SK-N-SH (cell line): ENCODE results near the gene DNAJC4. TPM values are rescaled to one million over a fixed set of nuclear protein-coding genes. Genes with fewer than 3 reads are reported as not detected.

Experiments
- CTCF ChIA-PET: fragments of 300-600, 350-600 bp; formaldehyde crosslinking; extraction: SDS; loops from one replicate; lab custom pipeline; 2021; lab: Yijun Ruan, JAX
- POLR2A ChIA-PET: fragments of 350-600 bp; sonication (Branson Sonifier 250); formaldehyde crosslinking; extraction: SDS; loops from one replicate; lab custom pipeline; 2020; ENCODE audit warnings: antibody characterized with exemption, inconsistent platforms; lab: Yijun Ruan, JAX
- DNase-seq: peaks from one replicate; pipeline ENCODE4 v3.0.0; 2012
- H2AFZ ChIP-seq: fragments of 200-600 bp; sonication (generic); 2 replicates; pipeline ENCODE4 v1.8.1; 2016; ENCODE audit warnings: antibody characterized with exemption, mild to moderate bottlenecking, low read depth
- H3F3A ChIP-seq: fragments of 200-600 bp; sonication (generic); replicated peaks from 2 replicates; pipeline ENCODE3; 2016; ENCODE audit warnings: antibody characterized with exemption, mild to moderate bottlenecking; ENCODE audit not compliant: insufficient read depth
- H3K27ac ChIP-seq, 2 experiments: fragments of 200-500 bp in 1 of 2; fragments of 200-600 bp in 1 of 2; sonication (Bioruptor generic) in 1 of 2; sonication (generic), shearing (Covaris generic) in 1 of 2; 2 replicates each; pipeline versions ENCODE4 v1.5.1 to v1.6.1; 2014 to 2016; ENCODE audit warnings: low read depth in 2 of 2, inconsistent platforms in 1 of 2, low read length in 1 of 2, mild to moderate bottlenecking in 1 of 2, mixed read lengths in 1 of 2
- H3K27me3 ChIP-seq: fragments of 200-600 bp; sonication (generic), shearing (Covaris generic); 2 replicates; pipeline ENCODE4 v1.6.1; 2016; ENCODE audit warnings: mixed run types; ENCODE audit not compliant: insufficient read depth
- H3K36me3 ChIP-seq, 2 experiments: fragments of 200-500 bp in 1 of 2; fragments of 200-600 bp in 1 of 2; sonication (Bioruptor generic) in 1 of 2; sonication (generic) in 1 of 2; replicated peaks in 1 of 2; 2 replicates each; pipeline versions ENCODE3 to v1.5.1; 2014 to 2016; ENCODE audit warnings: low read length in 1 of 2, mild to moderate bottlenecking in 1 of 2; ENCODE audit not compliant: insufficient read depth in 2 of 2, control insufficient read depth in 1 of 2
- H3K4me1 ChIP-seq, 2 experiments: fragments of 200-500 bp in 1 of 2; fragments of 200-600 bp in 1 of 2; sonication (Bioruptor generic) in 1 of 2; sonication (generic), shearing (Covaris generic) in 1 of 2; 2 replicates each; pipeline versions ENCODE4 v1.5.1 to v1.6.1; 2014 to 2016; ENCODE audit warnings: low read depth in 1 of 2, low read length in 1 of 2, mixed run types in 1 of 2; ENCODE audit not compliant: insufficient read depth in 2 of 2, control insufficient read depth in 1 of 2
- H3K4me2 ChIP-seq: fragments of 200-600 bp; sonication (generic), shearing (Covaris generic); 2 replicates; pipeline ENCODE4 v1.6.1; 2017; ENCODE audit warnings: mixed run types
- H3K4me3 ChIP-seq, 2 experiments: fragments of 200-500 bp in 1 of 2; fragments of 200-600 bp in 1 of 2; sonication (Bioruptor generic) in 1 of 2; sonication (generic), shearing (Covaris generic) in 1 of 2; 2 replicates each; pipeline versions ENCODE4 v1.5.1 to v1.8.1; 2014 to 2016; ENCODE audit warnings: low read depth in 2 of 2, inconsistent platforms in 1 of 2, low read length in 1 of 2, mild to moderate bottlenecking in 1 of 2, mixed read lengths in 1 of 2, moderate library complexity in 1 of 2
- H3K79me2 ChIP-seq: fragments of 200-600 bp; sonication (generic); 2 replicates; pipeline ENCODE4 v1.8.1; 2017; ENCODE audit warnings: mild to moderate bottlenecking; ENCODE audit not compliant: insufficient read depth
- H3K9ac ChIP-seq: fragments of 200-600 bp; sonication (generic); 2 replicates; pipeline ENCODE4 v1.6.1; 2017; ENCODE audit warnings: mixed run types
- H3K9me2 ChIP-seq: fragments of 200-600 bp; sonication (generic); 2 replicates; pipeline ENCODE4 v1.6.1; 2017; ENCODE audit warnings: mixed run types
- H3K9me3 ChIP-seq: fragments of 200-600 bp; sonication (generic); 2 replicates; pipeline ENCODE4 v1.6.1; 2017; ENCODE audit warnings: mixed run types, mild to moderate bottlenecking, moderate library complexity
- H4K20me1 ChIP-seq: fragments of 200-600 bp; sonication (generic); 2 replicates; pipeline ENCODE4 v1.6.1; 2017; ENCODE audit warnings: mild to moderate bottlenecking, mixed run types; ENCODE audit not compliant: insufficient read depth
- GABPA ChIP-seq: IDR thresholded peaks from 2 replicates; pipeline ENCODE4 v1.4.0; 2012; ENCODE audit warnings: low read depth, mild to moderate bottlenecking
- MEF2A ChIP-seq: IDR thresholded peaks from 2 replicates; pipeline ENCODE4 v1.4.0; 2012; ENCODE audit warnings: low read depth, borderline replicate concordance
- MXI1 ChIP-seq: IDR thresholded peaks from 2 replicates; pipeline ENCODE4 v1.6.1; 2012; ENCODE audit warnings: mild to moderate bottlenecking, low read depth, low read length, improper control_type of control experiment
- POLR2AphosphoS5 ChIP-seq: IDR thresholded peaks from 2 replicates; pipeline ENCODE4 v1.6.1; 2012; ENCODE audit warnings: low read depth, low read length
- REST ChIP-seq: IDR thresholded peaks from 2 replicates; pipeline ENCODE4 v1.6.1; 2012; ENCODE audit warnings: mild to moderate bottlenecking, low read depth, low read length, moderate library complexity
- RXRA ChIP-seq: IDR thresholded peaks from 2 replicates; pipeline ENCODE4 v1.4.0; 2012; ENCODE audit warnings: low read depth, mild to moderate bottlenecking, borderline replicate concordance
- SIN3A ChIP-seq: IDR thresholded peaks from 2 replicates; pipeline ENCODE4 v1.6.1; 2012; ENCODE audit warnings: low read depth, mild to moderate bottlenecking, low read length, moderate library complexity, borderline replicate concordance
- TCF12 ChIP-seq: IDR thresholded peaks from 2 replicates; pipeline ENCODE4 v1.4.0; 2012
- ZBTB33 ChIP-seq: IDR thresholded peaks from 2 replicates; pipeline ENCODE4 v1.4.0; 2012; ENCODE audit warnings: low read depth, borderline replicate concordance
- WGBS: methylation state at CpG from one replicate; pipeline ENCODE4 v1.1.6; 2017; ENCODE audit warnings: low lambda C conversion rate; 5-methylcytosine and 5-hydroxymethylcytosine counted together
- polyA plus RNA-seq, 3 experiments: library from polyadenylated mRNA; depleted of rRNA; stranded (reverse); fragments of >200 nt; gene quantifications; 2 replicates each; pipeline ENCODE4 v1.2.3, GENCODE V29; 2012

DNAJC4 gene
- polyA plus RNA-seq, 1 of the 3 experiments (the other 2 are of a cell fraction) = 52.1 TPM

DNA sequence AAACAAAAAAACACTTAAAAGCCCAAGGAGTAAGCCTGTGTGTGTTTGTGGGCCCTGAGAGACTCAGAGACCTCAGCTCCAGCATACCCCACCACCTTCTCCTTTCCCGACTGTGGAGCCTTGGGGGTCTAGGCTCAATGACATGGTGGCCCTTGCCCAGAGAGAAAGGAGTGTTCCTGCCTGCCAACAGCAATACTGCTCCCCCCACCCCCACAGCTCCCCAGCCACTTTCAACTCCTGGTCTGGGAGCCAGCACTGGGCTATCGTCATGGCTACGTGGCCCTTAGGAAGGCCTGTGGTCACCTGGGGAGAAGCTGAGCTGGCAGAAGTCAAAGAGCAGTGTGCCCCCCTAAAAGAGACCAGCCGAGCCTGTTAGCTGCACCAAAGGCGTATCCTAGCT lies 13.8 kb downstream of the DNAJC4 start:
- TF ChIP-seq POLR2AphosphoS5 (peak; percentile 12; the same call in 1 of the 2 replicates), SIN3A (no peak)
- Histone ChIP-seq H3K4me3 (no peak overlapping the region), H3K4me2 (no peak overlapping the region; the same call in 1 of the 2 replicates), H3K36me3 (peaks cover 10 to 16% of the 10 kb centered on the region in 2 experiments), H3F3A (peaks cover 21% of the 10 kb centered on the region), H3K79me2 (peaks cover 48% of the 10 kb centered on the region), H2AFZ (no peak overlapping the region), H3K27ac (no peak overlapping the region; a peak in 1 of 4 replicates), H3K9me3 (no peaks in the 10 kb centered on the region), H3K27me3 (no peaks in the 10 kb centered on the region), H4K20me1 (no peaks in the 10 kb centered on the region), H3K9me2 (no peaks in the 10 kb centered on the region), H3K4me1 (peaks cover 15 to 46% of the 10 kb centered on the region in 2 experiments; a peak in 2 of 4 replicates), H3K9ac (no peak overlapping the region)
- ChIA-PET CTCF (interaction anchor here (1.2 to 2.5 kb wide), 6 partner anchors 10 to 57 kb away, joined by 3 to 11 read pairs (median 6); no protein-coding TSS in a partner anchor), POLR2A (interaction anchor here (0.9 to 12.4 kb wide), 4 partner anchors 8 to 26 kb away, joined by 3 to 112 read pairs (median 22); no protein-coding TSS in a partner anchor)
- DNase-seq = no peak
- 59% methylated on average over 5 of the region's 5 CpGs for WGBS

- no peaks in the 10 kb centered on the region for H3K9me3 ChIP-seq
- no peak overlapping the region for H2AFZ ChIP-seq
- ChIA-PET CTCF (interaction anchor here (1.0 to 3.4 kb wide), 4 partner anchors 14 to 1085 kb away, joined by 3 to 14 read pairs (median 6); partner anchors contain the start of gene DNAJC4), POLR2A (interaction anchor here (0.6 to 12.4 kb wide), 9 partner anchors 11 to 382 kb away, joined by 3 to 112 read pairs (median 3); partner anchors contain the start of gene ESRRA)
- H3K36me3 ChIP-seq = peaks cover 10 to 14% of the 10 kb centered on the region in 2 experiments
- no peaks in the 10 kb centered on the region for H3K27me3 ChIP-seq
- H3K4me2 ChIP-seq = peak overlapping the region; percentile 77
- H3F3A ChIP-seq = peaks cover 17% of the 10 kb centered on the region
- H3K4me1 ChIP-seq = peaks cover 14 to 42% of the 10 kb centered on the region in 2 experiments; a peak in 2 of 4 replicates
- H3K9me2 ChIP-seq = no peaks in the 10 kb centered on the region
- peak overlapping the region; percentile 63 to 89 for H3K27ac ChIP-seq
- peaks cover 48% of the 10 kb centered on the region for H3K79me2 ChIP-seq
- H3K9ac ChIP-seq = peak overlapping the region; percentile 72; the same call in 1 of the 2 replicates
- TF ChIP-seq REST (no peak), GABPA (no peak), RXRA (no peak), ZBTB33 (no peak), MEF2A (no peak), MXI1 (no peak), TCF12 (no peak)
- TF ChIP-seq, all 33 proteins: peak for 0
- no peak for DNase-seq
- Histone ChIP-seq H4K20me1 (no peaks in the 10 kb centered on the region), H3K4me3 (peak overlapping the region; percentile 75 to 98)
- WGBS = 21% methylated on average over 5 of the region's 6 CpGs
These were observed 14.6 kb downstream of the DNAJC4 start for GRCh38 chr11:64244966-64245365.
